Tibial nerve (tissue), 3 donors: ENCODE results near the gene TMC6.

Experiments used
- CTCF ChIP-seq, 5 experiments: fragments of 200-600 bp in 3 of 5; fragments of 450-650 bp in 2 of 5; sonication (generic) in 3 of 5; IDR thresholded peaks; one replicate each; pipeline ENCODE4 v1.5.1; 2016 to 2019; ENCODE audit warnings: antibody characterized with exemption in 5 of 5, mild to moderate bottlenecking in 3 of 5, moderate library complexity in 2 of 5
- POLR2A ChIP-seq, 2 donors: fragments of 450-650 bp; IDR thresholded peaks; one replicate each; pipeline ENCODE4 v1.6.1; 2017; ENCODE audit warnings: antibody characterized with exemption in 2 of 2, mild to moderate bottlenecking in 2 of 2, moderate library complexity in 2 of 2

DNA sequence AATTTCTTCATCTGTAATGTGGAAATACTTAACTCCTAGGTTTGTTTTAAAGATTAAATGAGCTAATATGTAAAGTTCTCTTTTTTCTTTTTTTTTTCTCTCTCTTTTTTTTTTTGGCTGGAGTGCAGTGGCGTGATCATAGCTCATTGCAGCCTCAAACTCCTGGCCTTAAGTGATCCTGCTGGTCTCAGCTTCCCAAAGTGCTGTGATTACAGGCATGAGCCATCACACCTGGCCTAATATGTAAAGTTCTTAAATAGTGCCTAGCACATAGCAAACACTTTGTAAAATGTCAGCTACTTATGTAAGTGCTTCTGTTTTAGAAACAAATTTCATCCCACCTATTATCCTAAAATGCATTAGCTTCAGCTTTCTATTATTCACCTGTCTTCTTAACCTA is 40.0 kb downstream of the TMC6 start:
- TF ChIP-seq CTCF (IDR thresholded peaks at IDR 0.05) (no peak), POLR2A (IDR thresholded peaks at IDR 0.05) (no peak)
